ENCODE measurements around the gene APBA2.

DNA sequence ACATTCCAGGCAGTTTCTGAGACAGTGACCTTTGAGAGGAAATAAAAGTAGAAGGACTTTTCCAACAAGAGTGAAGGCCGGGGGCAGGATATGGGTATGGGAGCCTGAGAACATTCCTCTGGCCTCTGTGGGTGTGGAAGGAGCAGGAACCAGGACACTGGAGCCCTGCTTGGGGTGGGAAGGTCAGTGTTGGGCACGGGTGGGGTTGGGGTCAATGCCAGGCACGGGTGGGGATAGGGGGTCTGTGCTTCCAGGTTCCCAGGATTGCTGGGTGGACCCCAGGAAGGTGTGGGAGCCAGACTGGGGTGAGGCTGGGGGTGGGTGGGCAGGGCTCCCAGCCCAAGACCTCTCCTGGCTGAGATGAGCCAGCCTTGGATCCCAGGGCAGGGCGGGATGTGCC, 220.3 kb downstream of the APBA2 start:
- TF ChIP-seq, protein P1, sequence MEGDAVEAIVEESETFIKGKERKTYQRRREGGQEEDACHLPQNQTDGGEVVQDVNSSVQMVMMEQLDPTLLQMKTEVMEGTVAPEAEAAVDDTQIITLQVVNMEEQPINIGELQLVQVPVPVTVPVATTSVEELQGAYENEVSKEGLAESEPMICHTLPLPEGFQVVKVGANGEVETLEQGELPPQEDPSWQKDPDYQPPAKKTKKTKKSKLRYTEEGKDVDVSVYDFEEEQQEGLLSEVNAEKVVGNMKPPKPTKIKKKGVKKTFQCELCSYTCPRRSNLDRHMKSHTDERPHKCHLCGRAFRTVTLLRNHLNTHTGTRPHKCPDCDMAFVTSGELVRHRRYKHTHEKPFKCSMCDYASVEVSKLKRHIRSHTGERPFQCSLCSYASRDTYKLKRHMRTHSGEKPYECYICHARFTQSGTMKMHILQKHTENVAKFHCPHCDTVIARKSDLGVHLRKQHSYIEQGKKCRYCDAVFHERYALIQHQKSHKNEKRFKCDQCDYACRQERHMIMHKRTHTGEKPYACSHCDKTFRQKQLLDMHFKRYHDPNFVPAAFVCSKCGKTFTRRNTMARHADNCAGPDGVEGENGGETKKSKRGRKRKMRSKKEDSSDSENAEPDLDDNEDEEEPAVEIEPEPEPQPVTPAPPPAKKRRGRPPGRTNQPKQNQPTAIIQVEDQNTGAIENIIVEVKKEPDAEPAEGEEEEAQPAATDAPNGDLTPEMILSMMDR (IDR thresholded peaks at IDR 0.05): no peak
- TF ChIP-seq POLR2A (IDR thresholded peaks at IDR 0.05): no peak
